DMS53 treated with DMSO at 0.1 percent for 48 hours (cell line): ENCODE measurements around the gene CDH4.

ENCODE experiments used
- DNase-seq: peaks from one replicate; lab custom pipeline; 2025; ENCODE audit not compliant: unreplicated experiment; lab: John Stamatoyannopoulos, UW

CDH4 gene

GRCh38 chr20:61737812-61738443 is 485.9 kb downstream of the CDH4 start:
- no peak for DNase-seq

- no peak for DNase-seq
These were observed 486.6 kb downstream of the CDH4 start for GRCh38 chr20:61738601-61739069.

- no peak for DNase-seq
These were observed 487.2 kb downstream of the CDH4 start for GRCh38 chr20:61739086-61739831.

GRCh38 chr20:61739832-61740118 is 487.7 kb downstream of the CDH4 start:
- DNase-seq, result no peak

GRCh38 chr20:61742097-61742825 is 490.2 kb downstream of the CDH4 start:
- DNase-seq, result no peak

- DNase-seq, result no peak
These were observed 491.5 kb downstream of the CDH4 start for GRCh38 chr20:61743606-61744005.

GRCh38 chr20:61744691-61745396 is 492.8 kb downstream of the CDH4 start:
- no peak for DNase-seq

GRCh38 chr20:61745397-61746146 is 493.5 kb downstream of the CDH4 start:
- no peak for DNase-seq

- no peak for DNase-seq
These were observed 494.1 kb downstream of the CDH4 start for GRCh38 chr20:61746147-61746646.

GRCh38 chr20:61746781-61747180 is 494.7 kb downstream of the CDH4 start:
- no peak for DNase-seq

GRCh38 chr20:61748376-61748775 is 496.3 kb downstream of the CDH4 start:
- no peak for DNase-seq

GRCh38 chr20:61749406-61750075 is 497.5 kb downstream of the CDH4 start:
- no peak for DNase-seq

- DNase-seq, result no peak
These were observed 498.0 kb downstream of the CDH4 start for GRCh38 chr20:61750093-61750492.

- no peak for DNase-seq
These were observed 500.5 kb downstream of the CDH4 start for GRCh38 chr20:61752576-61752975.

- no peak for DNase-seq
These were observed 501.4 kb downstream of the CDH4 start for GRCh38 chr20:61753316-61753942.

- DNase-seq, result no peak
These were observed 502.2 kb downstream of the CDH4 start for GRCh38 chr20:61753987-61754956.

- DNase-seq, result no peak
These were observed 503.1 kb downstream of the CDH4 start for GRCh38 chr20:61754976-61755778.
